ENCODE measurements around the gene LRRC46.

LRRC46 gene

GRCh38 chr17:47815106-47815918 is 16.2 kb upstream of the LRRC46 start:
- Histone ChIP-seq H3K4me3 (no peak overlapping the region), H3K36me3 (peaks cover 92% of the 10 kb centered on the region), H3K4me2 (no peak overlapping the region), H3K27ac (no peak overlapping the region), H3K9ac (no peak overlapping the region), H3K4me1 (peaks cover 4% of the 10 kb centered on the region), H3K27me3 (no peaks in the 10 kb centered on the region), H3K9me3 (no peaks in the 10 kb centered on the region), H4K20me1 (peaks cover 13% of the 10 kb centered on the region; the same call in 1 of the 2 replicates)
- TF ChIP-seq Cebpa-rat (IDR thresholded peaks at IDR 0.05) = no peak

- no peak for TF ChIP-seq Cebpa-rat (IDR thresholded peaks at IDR 0.05)
- Histone ChIP-seq H3K4me2 (no peak overlapping the region), H3K9ac (no peak overlapping the region), H3K27me3 (no peaks in the 10 kb centered on the region), H3K9me3 (no peaks in the 10 kb centered on the region), H3K27ac (no peak overlapping the region), H3K4me1 (peaks cover 14% of the 10 kb centered on the region), H3K36me3 (peaks cover 84% of the 10 kb centered on the region), H3K4me3 (no peak overlapping the region), H4K20me1 (peaks cover 7% of the 10 kb centered on the region; the same call in 1 of the 2 replicates)
Observed at GRCh38 chr17:47816111-47816735, 15.2 kb upstream of the LRRC46 start.

DNA sequence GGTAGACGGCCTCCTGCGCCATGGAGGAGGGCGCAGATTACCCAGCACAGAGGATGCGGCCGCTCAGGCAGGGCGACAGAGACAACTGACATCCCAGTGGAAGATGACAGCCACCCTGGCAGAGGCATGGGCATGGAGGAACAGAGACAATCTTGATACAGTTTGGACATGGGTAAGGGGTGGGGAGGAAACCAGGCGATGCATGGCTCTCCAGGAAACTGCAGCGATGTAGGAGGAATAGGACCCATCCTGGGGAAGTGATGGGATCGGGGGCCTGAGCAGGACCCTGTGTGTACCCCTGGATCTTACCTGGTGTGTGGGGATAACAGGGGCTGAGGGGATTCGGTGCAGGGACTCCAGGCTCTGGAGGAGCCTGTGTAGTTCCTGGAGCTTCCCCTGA is 14.5 kb upstream of the LRRC46 start:
- TF ChIP-seq Cebpa-rat (IDR thresholded peaks at IDR 0.05) = no peak
- Histone ChIP-seq H3K4me2 (no peak overlapping the region), H3K9me3 (no peaks in the 10 kb centered on the region), H3K36me3 (peaks cover 77% of the 10 kb centered on the region), H3K27ac (no peak overlapping the region), H3K27me3 (no peaks in the 10 kb centered on the region), H3K4me1 (peaks cover 17% of the 10 kb centered on the region), H3K4me3 (no peak overlapping the region), H4K20me1 (peaks cover 7% of the 10 kb centered on the region; the same call in 1 of the 2 replicates), H3K9ac (no peak overlapping the region)

DNA sequence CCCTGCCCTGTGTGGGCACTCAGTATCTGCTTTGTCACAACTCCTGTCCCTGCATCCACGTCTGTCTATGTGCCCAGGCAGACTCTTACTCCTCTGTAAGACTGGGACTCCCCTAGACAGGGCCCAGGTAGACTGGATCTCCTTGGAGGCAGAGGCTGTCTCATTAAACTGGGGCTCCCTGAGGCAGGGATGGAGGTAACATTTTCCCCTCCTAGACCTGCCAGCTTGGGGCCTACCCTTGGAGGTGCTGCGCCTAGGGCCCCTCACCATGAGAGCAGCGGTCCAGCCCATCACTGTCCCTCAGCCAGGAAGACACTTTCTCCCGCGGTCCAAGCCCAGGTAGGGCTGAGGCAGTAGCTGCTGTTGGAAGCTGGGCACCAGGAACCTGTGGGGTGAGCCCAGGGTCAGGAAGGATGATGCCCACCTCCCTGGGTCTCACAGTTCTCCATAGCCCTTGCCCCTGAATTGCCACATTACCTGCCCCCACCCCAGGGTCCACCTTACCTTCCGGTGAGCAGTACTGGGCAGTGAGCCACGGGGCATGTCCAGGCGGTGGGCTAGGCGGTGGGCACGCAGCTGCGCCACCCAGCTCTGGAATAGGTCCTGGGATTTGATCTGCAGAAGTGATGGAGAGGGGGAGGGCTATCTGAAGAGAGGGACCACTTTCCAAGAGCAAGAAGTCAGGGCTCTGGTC is 13.3 kb upstream of the LRRC46 start:
- Histone ChIP-seq H3K9ac (no peak overlapping the region), H4K20me1 (no peaks in the 10 kb centered on the region; the same call in 1 of the 2 replicates), H3K27ac (no peak overlapping the region), H3K4me3 (no peak overlapping the region), H3K27me3 (no peaks in the 10 kb centered on the region), H3K9me3 (no peaks in the 10 kb centered on the region), H3K4me2 (no peak overlapping the region), H3K4me1 (peaks cover 26% of the 10 kb centered on the region), H3K36me3 (peaks cover 68% of the 10 kb centered on the region)
- TF ChIP-seq Cebpa-rat (IDR thresholded peaks at IDR 0.05) = no peak

DNA sequence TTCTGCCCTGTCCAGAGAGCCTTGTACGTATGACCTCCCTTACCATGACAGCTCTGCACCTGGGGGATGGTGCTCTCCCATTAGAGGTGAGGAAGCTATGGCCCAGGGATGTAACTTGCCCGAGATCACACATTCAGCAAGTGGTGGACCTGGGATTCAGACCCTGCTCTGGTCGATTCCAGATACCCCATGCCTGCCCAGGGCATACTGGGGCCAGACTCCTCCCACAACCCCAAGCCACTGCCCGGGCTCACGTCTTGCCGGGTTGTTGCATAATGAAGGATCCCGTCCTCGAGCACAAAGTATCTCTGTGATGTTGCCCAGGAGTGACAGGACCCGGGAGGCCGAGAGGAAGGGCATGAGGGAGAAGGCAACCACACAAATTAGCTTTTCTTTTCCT is 12.0 kb upstream of the LRRC46 start:
- no peak overlapping the region for H3K4me3 ChIP-seq
- H3K9me3 ChIP-seq = no peaks in the 10 kb centered on the region
- no peak for TF ChIP-seq Cebpa-rat (IDR thresholded peaks at IDR 0.05)
- no peaks in the 10 kb centered on the region; the same call in 1 of the 2 replicates for H4K20me1 ChIP-seq
- H3K36me3 ChIP-seq = peaks cover 68% of the 10 kb centered on the region
- H3K4me2 ChIP-seq = no peak overlapping the region
- peaks cover 26% of the 10 kb centered on the region for H3K4me1 ChIP-seq
- no peaks in the 10 kb centered on the region for H3K27me3 ChIP-seq
- H3K9ac ChIP-seq = no peak overlapping the region
- no peak overlapping the region for H3K27ac ChIP-seq

- H3K9ac ChIP-seq = 0 out of 2 replicates have a peak overlapping the region, but pooled peaks have one; percentile 85
- peak overlapping the region; percentile 88; the same call in 1 of the 2 replicates for H3K4me3 ChIP-seq
- H3K4me2 ChIP-seq = peak overlapping the region; percentile 91
Observed at GRCh38 chr17:47820033-47820789, 11.3 kb upstream of the LRRC46 start.

DNA sequence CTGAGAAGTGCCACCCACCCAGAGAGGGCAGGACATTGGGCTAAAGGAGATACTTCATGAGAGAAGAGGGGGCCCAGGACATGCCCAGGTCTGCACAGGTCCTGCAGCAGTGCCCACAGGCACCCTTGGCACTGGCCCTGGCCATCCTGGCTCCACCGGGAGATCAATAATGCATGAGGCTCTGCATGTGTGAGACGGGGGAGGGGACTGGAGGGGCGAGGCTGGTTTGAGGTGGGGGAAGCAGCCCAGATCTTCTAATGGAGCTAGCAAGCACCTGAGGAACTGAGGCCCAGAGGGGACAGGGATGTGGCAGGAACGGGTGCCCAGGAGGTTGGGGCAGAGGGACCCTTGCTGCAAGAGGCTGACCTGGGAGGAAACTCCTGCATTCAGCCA is 10.4 kb upstream of the LRRC46 start:
- H4K20me1 ChIP-seq = no peaks in the 10 kb centered on the region; the same call in 1 of the 2 replicates
- no peaks in the 10 kb centered on the region for H3K9me3 ChIP-seq
- peaks cover 67% of the 10 kb centered on the region for H3K36me3 ChIP-seq
- H3K4me3 ChIP-seq = peak overlapping the region; percentile 88
- no peak for TF ChIP-seq Cebpa-rat (IDR thresholded peaks at IDR 0.05)
- H3K27ac ChIP-seq = peak overlapping the region; percentile 81
- peaks cover 26% of the 10 kb centered on the region for H3K4me1 ChIP-seq
- H3K9ac ChIP-seq = peak overlapping the region; percentile 85
- H3K27me3 ChIP-seq = no peaks in the 10 kb centered on the region
- H3K4me2 ChIP-seq = peak overlapping the region; percentile 91

More at GRCh38 chr17:47820033-47820789, 11.3 kb upstream of the LRRC46 start:
- Histone ChIP-seq H3K36me3 (peaks cover 67% of the 10 kb centered on the region), H3K27ac (no peak overlapping the region), H3K9me3 (no peaks in the 10 kb centered on the region), H4K20me1 (no peaks in the 10 kb centered on the region; the same call in 1 of the 2 replicates), H3K27me3 (no peaks in the 10 kb centered on the region), H3K4me1 (peaks cover 26% of the 10 kb centered on the region)
- no peak for TF ChIP-seq Cebpa-rat (IDR thresholded peaks at IDR 0.05)

GRCh38 chr17:47821424-47822391 is 9.8 kb upstream of the LRRC46 start, which contains the start of gene OSBPL7:
Gene OSBPL7, minus strand, starts transcription at chr17:47821794. Its CDS starts 1,516 bp downstream, at chr17:47820278.
- no peaks in the 10 kb centered on the region for H3K9me3 ChIP-seq
- no peak for TF ChIP-seq Cebpa-rat (IDR thresholded peaks at IDR 0.05)
- no peaks in the 10 kb centered on the region; the same call in 1 of the 2 replicates for H4K20me1 ChIP-seq

More at GRCh38 chr17:47821424-47822391, 9.8 kb upstream of the LRRC46 start, which contains the start of gene OSBPL7:
- peak within 1 kb of the TSS; percentile 85 for H3K9ac ChIP-seq
- peak within 1 kb of the TSS; percentile 88 for H3K4me3 ChIP-seq
- peak within 1 kb of the TSS; percentile 91 for H3K4me2 ChIP-seq
- peaks cover 67% of the 10 kb centered on the region for H3K36me3 ChIP-seq
- H3K27ac ChIP-seq = peak within 1 kb of the TSS; percentile 81
- H3K27me3 ChIP-seq = no peaks in the 10 kb centered on the region
- peaks cover 26% of the 10 kb centered on the region for H3K4me1 ChIP-seq

Measured in BLaER1 (cell line).